Measurements from ENCODE around the gene HMGCL. TPM values are rescaled to one million over a fixed set of nuclear protein-coding genes. Genes with fewer than 3 reads are reported as not detected.
A peak's percentile ranks its signal among the peaks of the same experiment; 100 is the strongest.

Gene HMGCL
- total and polyA plus RNA-seq, 2 of the 13 experiments (the other 11 are each of a cell fraction or from before 2014, with no cell fraction given) = 21.3 to 41.4 TPM

GRCh38 chr1:23809751-23810171 lies 15.5 kb downstream of the HMGCL start (continued):
- 0 out of 2 replicates have a peak, but pooled peaks have one; percentile 23 for TF ChIP-seq HNF1A (IDR thresholded peaks at IDR 0.05; ENCODE audit: low read depth)
- TF ChIP-seq HNF1A (CRISPR knock-in tag; IDR thresholded peaks at IDR 0.05; ENCODE audit: borderline replicate concordance) = no peak
- TF ChIP-seq ZFP62 (CRISPR knock-in tag; IDR thresholded peaks at IDR 0.05) = no peak
- peak; percentile 28; the same call in 1 of the 2 replicates for TF ChIP-seq FOSL2 (CRISPR knock-in tag; IDR thresholded peaks at IDR 0.05)
- TF ChIP-seq KLF12 (CRISPR knock-in tag; IDR thresholded peaks at IDR 0.05; ENCODE audit: borderline replicate concordance) = no peak
- peak; percentile 94 for TF ChIP-seq CTCF (CRISPR knock-in tag; IDR thresholded peaks at IDR 0.05)
- no peak for TF ChIP-seq BRD4 (CRISPR knock-in tag; IDR thresholded peaks at IDR 0.05)
- no peak for TF ChIP-seq JARID2 (CRISPR knock-in tag; IDR thresholded peaks at IDR 0.05; ENCODE audit: insufficient replicate concordance)
- peak in 1 of 2 experiments; percentile 25; a peak in 2 of 4 replicates for TF ChIP-seq EP300 (IDR thresholded peaks at IDR 0.05; ENCODE audit: low read depth in 2 of 2, low read length in 2 of 2)
- TF ChIP-seq EP300 (CRISPR knock-in tag; IDR thresholded peaks at IDR 0.05; ENCODE audit: borderline replicate concordance) = no peak
- TF ChIP-seq MNT (IDR thresholded peaks at IDR 0.05) = no peak
- TF ChIP-seq ZNF552 (CRISPR knock-in tag; IDR thresholded peaks at IDR 0.05; ENCODE audit: borderline replicate concordance) = no peak
- 0 out of 2 replicates have a peak, but pooled peaks have one; percentile 15 for TF ChIP-seq RARA (CRISPR knock-in tag; IDR thresholded peaks at IDR 0.05)
- TF ChIP-seq SIN3B (IDR thresholded peaks at IDR 0.05; ENCODE audit: low read length) = 0 out of 2 replicates have a peak, but pooled peaks have one; percentile 38
- TF ChIP-seq ZNF224 (CRISPR knock-in tag; IDR thresholded peaks at IDR 0.05) = 0 out of 2 replicates have a peak, but pooled peaks have one; percentile 47
- no peak for TF ChIP-seq SRF (IDR thresholded peaks at IDR 0.05; ENCODE audit: low read depth, low read length)
- peak; percentile 48; the same call in 1 of the 2 replicates for TF ChIP-seq REPIN1 (CRISPR knock-in tag; IDR thresholded peaks at IDR 0.05; ENCODE audit: borderline replicate concordance, low read depth)
- TF ChIP-seq EED (CRISPR knock-in tag; IDR thresholded peaks at IDR 0.05) = no peak
- TF ChIP-seq HOXA7 (CRISPR knock-in tag; IDR thresholded peaks at IDR 0.05) = no peak
- TF ChIP-seq ZFX (CRISPR knock-in tag; IDR thresholded peaks at IDR 0.05; ENCODE audit: low read depth) = peak; percentile 51; the same call in 1 of the 2 replicates
- peak; percentile 42; the same call in 1 of the 2 replicates for TF ChIP-seq SOX5 (CRISPR knock-in tag; IDR thresholded peaks at IDR 0.05; ENCODE audit: borderline replicate concordance)
- no peak for TF ChIP-seq MATR3 (CRISPR knock-in tag; IDR thresholded peaks at IDR 0.05)
- TF ChIP-seq RAD21 (CRISPR knock-in tag; IDR thresholded peaks at IDR 0.05) = peak; percentile 93
- TF ChIP-seq FLYWCH1 (CRISPR knock-in tag; IDR thresholded peaks at IDR 0.05) = no peak
- no peak for TF ChIP-seq NONO (IDR thresholded peaks at IDR 0.05)
- no peak for TF ChIP-seq NONO (CRISPR knock-in tag; conservative IDR thresholded peaks at IDR 0.05)
